Tibial nerve (tissue), 4 donors: ENCODE measurements around the gene CDH13.

Source experiments
- EP300 ChIP-seq, 2 donors: sonication (generic); formaldehyde crosslinking; IDR thresholded peaks; one replicate each; pipeline ENCODE4 v1.6.1; 2017; ENCODE audit warnings: antibody characterized with exemption in 2 of 2, mild to moderate bottlenecking in 1 of 2
- POLR2A ChIP-seq, 2 donors: fragments of 450-650 bp; IDR thresholded peaks; one replicate each; pipeline ENCODE4 v1.6.1; 2017; ENCODE audit warnings: antibody characterized with exemption in 2 of 2, mild to moderate bottlenecking in 2 of 2, moderate library complexity in 2 of 2
- TF ChIP-seq, protein P1 (sequence below), 5 experiments: fragments of 200-600 bp in 3 of 5; fragments of 450-650 bp in 2 of 5; sonication (generic) in 3 of 5; IDR thresholded peaks; one replicate each; pipeline ENCODE4 v1.5.1; 2016 to 2019; ENCODE audit warnings: antibody characterized with exemption in 5 of 5, mild to moderate bottlenecking in 3 of 5, moderate library complexity in 2 of 5

DNA sequence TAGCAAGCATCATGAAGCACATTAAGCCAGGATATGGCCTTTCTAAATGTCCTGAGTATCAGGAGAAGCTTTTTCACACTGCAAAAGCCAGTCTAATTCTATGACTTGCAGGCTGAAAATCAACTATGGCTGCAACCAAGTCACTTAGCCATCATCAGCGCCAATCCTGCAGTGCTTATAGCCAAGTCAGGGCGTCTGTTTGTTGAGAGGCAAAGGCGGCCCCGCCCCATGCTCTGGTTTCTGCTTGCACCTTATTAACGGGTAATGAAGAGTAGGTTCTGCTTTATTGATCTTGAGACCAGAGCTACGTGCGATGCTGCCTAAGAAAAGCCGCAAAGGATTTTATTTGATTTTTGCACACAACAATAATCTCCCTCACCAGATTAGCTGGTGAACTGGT, 88.4 kb downstream of the CDH13 start:
- TF ChIP-seq, protein P1, sequence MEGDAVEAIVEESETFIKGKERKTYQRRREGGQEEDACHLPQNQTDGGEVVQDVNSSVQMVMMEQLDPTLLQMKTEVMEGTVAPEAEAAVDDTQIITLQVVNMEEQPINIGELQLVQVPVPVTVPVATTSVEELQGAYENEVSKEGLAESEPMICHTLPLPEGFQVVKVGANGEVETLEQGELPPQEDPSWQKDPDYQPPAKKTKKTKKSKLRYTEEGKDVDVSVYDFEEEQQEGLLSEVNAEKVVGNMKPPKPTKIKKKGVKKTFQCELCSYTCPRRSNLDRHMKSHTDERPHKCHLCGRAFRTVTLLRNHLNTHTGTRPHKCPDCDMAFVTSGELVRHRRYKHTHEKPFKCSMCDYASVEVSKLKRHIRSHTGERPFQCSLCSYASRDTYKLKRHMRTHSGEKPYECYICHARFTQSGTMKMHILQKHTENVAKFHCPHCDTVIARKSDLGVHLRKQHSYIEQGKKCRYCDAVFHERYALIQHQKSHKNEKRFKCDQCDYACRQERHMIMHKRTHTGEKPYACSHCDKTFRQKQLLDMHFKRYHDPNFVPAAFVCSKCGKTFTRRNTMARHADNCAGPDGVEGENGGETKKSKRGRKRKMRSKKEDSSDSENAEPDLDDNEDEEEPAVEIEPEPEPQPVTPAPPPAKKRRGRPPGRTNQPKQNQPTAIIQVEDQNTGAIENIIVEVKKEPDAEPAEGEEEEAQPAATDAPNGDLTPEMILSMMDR (IDR thresholded peaks at IDR 0.05), result no peak
- TF ChIP-seq POLR2A (IDR thresholded peaks at IDR 0.05), result no peak
- no peak for TF ChIP-seq EP300 (IDR thresholded peaks at IDR 0.05)
